ENCODE results near the gene C20orf173.

Gene C20orf173

GRCh38 chr20:35568645-35569044, 39.2 kb upstream of the C20orf173 start:
- POLR2A ChIA-PET, result no interaction called here
- H3K36me3 ChIP-seq (ENCODE audit: control insufficient read depth in 4 of 4, insufficient read depth in 4 of 4, low read length in 3 of 4), result no peaks in the 10 kb centered on the region
- H3K4me3 ChIP-seq (ENCODE audit: control insufficient read depth in 1 of 7, extremely low read depth in 1 of 7, insufficient read depth in 4 of 7, low read depth in 2 of 7, low read length in 6 of 7), result no peak overlapping the region
- no peaks in the 10 kb centered on the region for H3K27me3 ChIP-seq (replicated peaks in 2 of 5; ENCODE audit: control insufficient read depth in 4 of 5, insufficient read depth in 5 of 5, low read length in 4 of 5)
- peaks cover 0 to 5% (median 2%) of the 10 kb centered on the region in 5 experiments for H3K9me3 ChIP-seq (ENCODE audit: control extremely low read depth in 1 of 5, control insufficient read depth in 4 of 5, insufficient read depth in 2 of 5, low read depth in 1 of 5, low read length in 4 of 5)
- WGBS (ENCODE audit: insufficient coverage), result 16% methylated on average over 2 of the region's 2 CpGs
- no peaks in the 10 kb centered on the region for H3K4me1 ChIP-seq (ENCODE audit: control extremely low read depth in 1 of 4, control insufficient read depth in 4 of 4, insufficient read depth in 4 of 4, low read length in 3 of 4)
- DNase-seq, result peak; percentile 22 to 48 (median 40)
- CTCF ChIA-PET, result interaction anchor here (0.8 to 1.8 kb wide), 4 partner anchors 49 to 1320 kb away, joined by 3 to 5 read pairs (median 4); no protein-coding TSS in a partner anchor
- H3K27ac ChIP-seq (ENCODE audit: insufficient read depth in 1 of 2, low read depth in 1 of 2, low read length in 2 of 2, poor library complexity in 1 of 2, severe bottlenecking in 2 of 2), result no peak overlapping the region

GRCh38 chr20:35564905-35565304, 35.5 kb upstream of the C20orf173 start:
- ChIA-PET CTCF (interaction anchor here (1.6 kb wide), 1 partner anchor 54 kb away, joined by 5 read pairs; no protein-coding TSS in a partner anchor), POLR2A (no interaction called here)
- WGBS (ENCODE audit: insufficient coverage), result 100% methylated on average over 3 of the region's 7 CpGs
- Histone ChIP-seq H3K27me3 (replicated peaks in 2 of 5; ENCODE audit: control insufficient read depth in 4 of 5, insufficient read depth in 5 of 5, low read length in 4 of 5) (no peaks in the 10 kb centered on the region), H3K4me1 (ENCODE audit: control extremely low read depth in 1 of 4, control insufficient read depth in 4 of 4, insufficient read depth in 4 of 4, low read length in 3 of 4) (no peaks in the 10 kb centered on the region), H3K9me3 (ENCODE audit: control extremely low read depth in 1 of 5, control insufficient read depth in 4 of 5, insufficient read depth in 2 of 5, low read depth in 1 of 5, low read length in 4 of 5) (no peaks in the 10 kb centered on the region), H3K36me3 (ENCODE audit: control insufficient read depth in 4 of 4, insufficient read depth in 4 of 4, low read length in 3 of 4) (no peaks in the 10 kb centered on the region), H3K27ac (ENCODE audit: insufficient read depth in 1 of 2, low read depth in 1 of 2, low read length in 2 of 2, poor library complexity in 1 of 2, severe bottlenecking in 2 of 2) (no peak overlapping the region), H3K4me3 (ENCODE audit: control insufficient read depth in 1 of 7, extremely low read depth in 1 of 7, insufficient read depth in 4 of 7, low read depth in 2 of 7, low read length in 6 of 7) (no peak overlapping the region)
- DNase-seq, result no peak

DNA sequence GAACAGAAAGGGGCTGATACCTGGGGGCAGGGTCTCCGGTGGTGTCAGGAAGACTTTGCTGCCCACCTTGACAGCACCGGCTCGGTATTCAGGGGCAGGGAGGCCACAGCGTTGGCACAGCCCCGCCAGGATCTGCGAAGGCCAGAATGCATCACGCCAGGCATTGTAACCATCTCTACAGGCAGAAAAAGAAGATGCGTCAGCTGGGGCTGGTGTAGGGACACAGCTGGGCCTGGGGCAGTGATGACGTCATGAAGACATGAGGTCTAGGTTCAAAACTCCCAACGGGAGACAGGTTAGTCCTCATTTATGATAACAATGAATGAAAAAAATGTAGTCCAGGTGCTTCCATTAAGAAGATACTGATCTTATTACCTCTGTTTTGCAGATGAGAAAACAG, 34.4 kb upstream of the C20orf173 start:
- no peak overlapping the region for H3K27ac ChIP-seq (ENCODE audit: insufficient read depth in 1 of 2, low read depth in 1 of 2, low read length in 2 of 2, poor library complexity in 1 of 2, severe bottlenecking in 2 of 2)
- DNase-seq, result no peak
- no peaks in the 10 kb centered on the region for H3K9me3 ChIP-seq (ENCODE audit: control extremely low read depth in 1 of 5, control insufficient read depth in 4 of 5, insufficient read depth in 2 of 5, low read depth in 1 of 5, low read length in 4 of 5)
- 93% methylated on average over 10 of the region's 10 CpGs for WGBS (ENCODE audit: insufficient coverage)
- no peaks in the 10 kb centered on the region for H3K27me3 ChIP-seq (replicated peaks in 2 of 5; ENCODE audit: control insufficient read depth in 4 of 5, insufficient read depth in 5 of 5, low read length in 4 of 5)
- POLR2A ChIA-PET, result no interaction called here
- H3K4me3 ChIP-seq (ENCODE audit: control insufficient read depth in 1 of 7, extremely low read depth in 1 of 7, insufficient read depth in 4 of 7, low read depth in 2 of 7, low read length in 6 of 7), result no peak overlapping the region
- CTCF ChIA-PET, result interaction anchor here (1.6 kb wide), 1 partner anchor 55 kb away, joined by 5 read pairs; no protein-coding TSS in a partner anchor
- H3K36me3 ChIP-seq (ENCODE audit: control insufficient read depth in 4 of 4, insufficient read depth in 4 of 4, low read length in 3 of 4), result peaks cover 0 to 7% (median 0%) of the 10 kb centered on the region in 4 experiments
- H3K4me1 ChIP-seq (ENCODE audit: control extremely low read depth in 1 of 4, control insufficient read depth in 4 of 4, insufficient read depth in 4 of 4, low read length in 3 of 4), result no peaks in the 10 kb centered on the region

GRCh38 chr20:35562541-35563110, 33.2 kb upstream of the C20orf173 start:
- CTCF ChIA-PET, result no interaction called here
- H3K27ac ChIP-seq (ENCODE audit: insufficient read depth in 1 of 2, low read depth in 1 of 2, low read length in 2 of 2, poor library complexity in 1 of 2, severe bottlenecking in 2 of 2), result no peak overlapping the region
- H3K36me3 ChIP-seq (ENCODE audit: control insufficient read depth in 4 of 4, insufficient read depth in 4 of 4, low read length in 3 of 4), result peaks cover 0 to 19% (median 5%) of the 10 kb centered on the region in 4 experiments
- no peaks in the 10 kb centered on the region for H3K9me3 ChIP-seq (ENCODE audit: control extremely low read depth in 1 of 5, control insufficient read depth in 4 of 5, insufficient read depth in 2 of 5, low read depth in 1 of 5, low read length in 4 of 5)
- 100% methylated on average over 2 of the region's 10 CpGs for WGBS (ENCODE audit: insufficient coverage)
- no peaks in the 10 kb centered on the region for H3K4me1 ChIP-seq (ENCODE audit: control extremely low read depth in 1 of 4, control insufficient read depth in 4 of 4, insufficient read depth in 4 of 4, low read length in 3 of 4)
- POLR2A ChIA-PET, result no interaction called here
- no peak overlapping the region for H3K4me3 ChIP-seq (ENCODE audit: control insufficient read depth in 1 of 7, extremely low read depth in 1 of 7, insufficient read depth in 4 of 7, low read depth in 2 of 7, low read length in 6 of 7)
- no peaks in the 10 kb centered on the region for H3K27me3 ChIP-seq (replicated peaks in 2 of 5; ENCODE audit: control insufficient read depth in 4 of 5, insufficient read depth in 5 of 5, low read length in 4 of 5)
- no peak for DNase-seq

DNA sequence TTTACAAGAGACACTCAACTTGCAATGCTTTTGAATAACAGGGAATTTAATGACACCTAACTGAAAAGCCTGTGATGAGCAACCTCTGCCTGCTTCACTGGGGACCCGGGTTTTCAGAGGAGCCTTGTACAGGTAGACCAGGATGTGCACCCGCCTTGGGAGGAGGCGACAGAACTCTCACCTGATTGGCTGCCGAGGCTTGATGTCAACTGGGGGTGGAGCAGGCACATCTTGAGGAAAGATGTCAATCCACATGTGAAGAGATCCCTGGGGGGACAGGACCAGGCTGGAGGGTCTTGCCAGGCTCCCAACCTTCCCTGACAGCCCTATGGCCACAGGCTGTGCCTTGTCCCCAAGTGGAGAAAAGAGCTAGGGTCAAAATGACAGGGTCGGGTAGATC, 32.2 kb upstream of the C20orf173 start:
- Histone ChIP-seq H3K27me3 (replicated peaks in 2 of 5; ENCODE audit: control insufficient read depth in 4 of 5, insufficient read depth in 5 of 5, low read length in 4 of 5) (no peaks in the 10 kb centered on the region), H3K27ac (ENCODE audit: insufficient read depth in 1 of 2, low read depth in 1 of 2, low read length in 2 of 2, poor library complexity in 1 of 2, severe bottlenecking in 2 of 2) (no peak overlapping the region), H3K9me3 (ENCODE audit: control extremely low read depth in 1 of 5, control insufficient read depth in 4 of 5, insufficient read depth in 2 of 5, low read depth in 1 of 5, low read length in 4 of 5) (no peaks in the 10 kb centered on the region), H3K4me3 (ENCODE audit: control insufficient read depth in 1 of 7, extremely low read depth in 1 of 7, insufficient read depth in 4 of 7, low read depth in 2 of 7, low read length in 6 of 7) (no peak overlapping the region), H3K4me1 (ENCODE audit: control extremely low read depth in 1 of 4, control insufficient read depth in 4 of 4, insufficient read depth in 4 of 4, low read length in 3 of 4) (no peaks in the 10 kb centered on the region), H3K36me3 (ENCODE audit: control insufficient read depth in 4 of 4, insufficient read depth in 4 of 4, low read length in 3 of 4) (peaks cover 0 to 27% (median 10%) of the 10 kb centered on the region in 4 experiments)
- DNase-seq, result no peak
- WGBS (ENCODE audit: insufficient coverage), result 79% methylated on average over 4 of the region's 5 CpGs
- CTCF ChIA-PET, result interaction anchor here (1.5 kb wide), 1 partner anchor 57 kb away, joined by 3 read pairs; no protein-coding TSS in a partner anchor
- POLR2A ChIA-PET, result interaction anchor here (0.7 kb wide), 1 partner anchor 621 kb away, joined by 4 read pairs; no protein-coding TSS in a partner anchor

GRCh38 chr20:35561268-35561667, 31.8 kb upstream of the C20orf173 start:
- no peaks in the 10 kb centered on the region for H3K4me1 ChIP-seq (ENCODE audit: control extremely low read depth in 1 of 4, control insufficient read depth in 4 of 4, insufficient read depth in 4 of 4, low read length in 3 of 4)
- H3K9me3 ChIP-seq (ENCODE audit: control extremely low read depth in 1 of 5, control insufficient read depth in 4 of 5, insufficient read depth in 2 of 5, low read depth in 1 of 5, low read length in 4 of 5), result no peaks in the 10 kb centered on the region
- 59% methylated on average over 6 of the region's 7 CpGs for WGBS (ENCODE audit: insufficient coverage)
- peaks cover 0 to 31% (median 14%) of the 10 kb centered on the region in 4 experiments for H3K36me3 ChIP-seq (ENCODE audit: control insufficient read depth in 4 of 4, insufficient read depth in 4 of 4, low read length in 3 of 4)
- no peak overlapping the region for H3K27ac ChIP-seq (ENCODE audit: insufficient read depth in 1 of 2, low read depth in 1 of 2, low read length in 2 of 2, poor library complexity in 1 of 2, severe bottlenecking in 2 of 2)
- CTCF ChIA-PET, result interaction anchor here (1.5 kb wide), 1 partner anchor 58 kb away, joined by 3 read pairs; no protein-coding TSS in a partner anchor
- DNase-seq, result peak; percentile 39 to 67 (median 66)
- H3K4me3 ChIP-seq (ENCODE audit: control insufficient read depth in 1 of 7, extremely low read depth in 1 of 7, insufficient read depth in 4 of 7, low read depth in 2 of 7, low read length in 6 of 7), result no peak overlapping the region
- H3K27me3 ChIP-seq (replicated peaks in 2 of 5; ENCODE audit: control insufficient read depth in 4 of 5, insufficient read depth in 5 of 5, low read length in 4 of 5), result no peaks in the 10 kb centered on the region
- POLR2A ChIA-PET, result no interaction called here

DNA sequence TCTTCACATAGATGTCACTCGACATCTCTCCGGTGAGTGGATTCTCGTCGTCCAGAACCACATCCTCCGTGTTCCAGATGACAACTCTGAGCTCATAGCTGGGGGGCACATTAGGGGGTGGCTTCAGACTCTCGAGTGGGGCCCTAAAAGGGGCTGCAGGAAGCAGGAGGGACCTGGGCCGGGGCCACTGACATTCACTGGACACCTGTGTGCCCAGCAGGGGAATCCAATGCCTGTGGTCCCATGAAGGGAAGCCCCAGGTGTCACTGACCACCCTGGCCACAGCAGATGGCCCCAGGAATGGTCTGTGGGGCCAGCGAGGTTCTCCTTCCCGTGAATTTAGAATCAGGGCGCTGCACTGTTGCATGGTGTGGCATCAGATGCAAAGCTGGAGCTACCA, 31.1 kb upstream of the C20orf173 start:
- no peaks in the 10 kb centered on the region for H3K27me3 ChIP-seq (replicated peaks in 2 of 5; ENCODE audit: control insufficient read depth in 4 of 5, insufficient read depth in 5 of 5, low read length in 4 of 5)
- H3K4me1 ChIP-seq (ENCODE audit: control extremely low read depth in 1 of 4, control insufficient read depth in 4 of 4, insufficient read depth in 4 of 4, low read length in 3 of 4), result no peaks in the 10 kb centered on the region
- H3K36me3 ChIP-seq (ENCODE audit: control insufficient read depth in 4 of 4, insufficient read depth in 4 of 4, low read length in 3 of 4), result peaks cover 0 to 37% (median 21%) of the 10 kb centered on the region in 4 experiments
- DNase-seq, result no peak
- POLR2A ChIA-PET, result interaction anchor here (0.6 kb wide), 1 partner anchor 23 kb away, joined by 3 read pairs; no protein-coding TSS in a partner anchor
- H3K27ac ChIP-seq (ENCODE audit: insufficient read depth in 1 of 2, low read depth in 1 of 2, low read length in 2 of 2, poor library complexity in 1 of 2, severe bottlenecking in 2 of 2), result no peak overlapping the region
- H3K4me3 ChIP-seq (ENCODE audit: control insufficient read depth in 1 of 7, extremely low read depth in 1 of 7, insufficient read depth in 4 of 7, low read depth in 2 of 7, low read length in 6 of 7), result no peak overlapping the region
- 79% methylated on average over 9 of the region's 10 CpGs for WGBS (ENCODE audit: insufficient coverage)
- H3K9me3 ChIP-seq (ENCODE audit: control extremely low read depth in 1 of 5, control insufficient read depth in 4 of 5, insufficient read depth in 2 of 5, low read depth in 1 of 5, low read length in 4 of 5), result no peaks in the 10 kb centered on the region
- CTCF ChIA-PET, result interaction anchor here (0.6 to 1.5 kb wide), 3 partner anchors 13 to 233 kb away, joined by 3 read pairs; no protein-coding TSS in a partner anchor
